Measurements from ENCODE around the gene ADPRS. TPM values are rescaled to one million over a fixed set of nuclear protein-coding genes. Genes with fewer than 3 reads are reported as not detected.

The ADPRS gene
- total and polyA plus RNA-seq, 7 donors = 20.5 to 56.4 (median 40.2) TPM

DNA sequence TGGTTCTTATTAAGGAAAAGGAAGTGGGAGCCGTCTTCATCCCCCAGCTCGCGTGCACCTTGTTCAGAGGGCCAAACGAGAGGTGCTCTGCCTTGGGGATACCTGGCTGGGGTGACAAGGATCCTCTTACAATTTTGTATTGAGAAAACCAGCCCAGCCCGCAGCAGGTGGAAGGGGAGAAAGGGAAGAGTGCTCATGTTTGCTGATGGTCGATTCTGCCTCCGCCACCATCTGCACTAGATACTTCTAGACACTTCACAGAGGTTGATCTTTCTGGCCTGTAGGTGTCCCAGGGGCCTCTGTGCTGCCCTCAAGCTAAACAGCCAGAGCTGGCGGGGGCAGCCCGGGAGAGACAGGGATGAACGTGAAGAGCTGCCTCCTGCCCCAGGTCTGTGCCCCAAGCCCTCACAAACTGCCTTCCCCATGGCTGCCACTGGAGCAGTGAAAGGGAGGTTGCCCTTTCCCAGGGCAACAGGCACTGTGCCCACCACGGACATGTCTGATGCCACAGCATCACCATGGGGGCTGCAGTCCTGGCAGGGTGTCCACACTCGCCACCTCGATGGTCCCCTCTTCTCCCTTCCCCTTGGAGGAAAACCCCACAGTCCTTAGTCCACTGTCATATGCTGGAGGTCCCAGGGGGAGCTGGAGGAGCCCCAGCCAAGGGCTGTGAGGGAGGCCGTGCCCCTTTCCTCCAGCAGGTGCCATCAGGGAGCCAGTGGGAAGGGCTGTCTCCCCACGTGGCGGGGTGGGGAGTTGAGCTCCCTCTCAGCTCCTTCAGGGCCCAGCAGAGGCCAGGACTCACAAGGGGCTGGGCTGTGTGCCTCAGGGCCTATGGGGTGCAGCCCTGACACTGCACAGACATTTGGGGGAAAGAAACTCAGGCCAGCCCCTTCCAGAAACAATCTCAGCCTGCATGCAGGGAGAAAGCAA, 8.1 kb downstream of the ADPRS start:
- Histone ChIP-seq H3K27ac (no peak overlapping the region), H3K36me3 (ENCODE audit: insufficient read depth in 1 of 2, low read depth in 1 of 2) (peaks cover 4 to 48% of the 10 kb centered on the region in 2 donors), H3K9me3 (no peaks in the 10 kb centered on the region), H3K27me3 (ENCODE audit: insufficient read depth in 3 of 3, low read length in 2 of 3) (no peaks in the 10 kb centered on the region), H3K4me3 (no peak overlapping the region), H3K4me1 (peaks cover 3% of the 10 kb centered on the region)
- ATAC-seq = no peak
- intact Hi-C loops (cut with DNase I) = loop anchor here (5.0 to 10.0 kb wide), 5 partner anchors 41 to 328 kb away; no protein-coding TSS in a partner anchor
- TF ChIP-seq, protein P1, sequence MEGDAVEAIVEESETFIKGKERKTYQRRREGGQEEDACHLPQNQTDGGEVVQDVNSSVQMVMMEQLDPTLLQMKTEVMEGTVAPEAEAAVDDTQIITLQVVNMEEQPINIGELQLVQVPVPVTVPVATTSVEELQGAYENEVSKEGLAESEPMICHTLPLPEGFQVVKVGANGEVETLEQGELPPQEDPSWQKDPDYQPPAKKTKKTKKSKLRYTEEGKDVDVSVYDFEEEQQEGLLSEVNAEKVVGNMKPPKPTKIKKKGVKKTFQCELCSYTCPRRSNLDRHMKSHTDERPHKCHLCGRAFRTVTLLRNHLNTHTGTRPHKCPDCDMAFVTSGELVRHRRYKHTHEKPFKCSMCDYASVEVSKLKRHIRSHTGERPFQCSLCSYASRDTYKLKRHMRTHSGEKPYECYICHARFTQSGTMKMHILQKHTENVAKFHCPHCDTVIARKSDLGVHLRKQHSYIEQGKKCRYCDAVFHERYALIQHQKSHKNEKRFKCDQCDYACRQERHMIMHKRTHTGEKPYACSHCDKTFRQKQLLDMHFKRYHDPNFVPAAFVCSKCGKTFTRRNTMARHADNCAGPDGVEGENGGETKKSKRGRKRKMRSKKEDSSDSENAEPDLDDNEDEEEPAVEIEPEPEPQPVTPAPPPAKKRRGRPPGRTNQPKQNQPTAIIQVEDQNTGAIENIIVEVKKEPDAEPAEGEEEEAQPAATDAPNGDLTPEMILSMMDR (IDR thresholded peaks at IDR 0.05) = no peak
- WGBS, 3 donors = 67 to 72% (median 69%) methylated on average over 14 to 16 of the region's 16 CpGs
- no peak for DNase-seq

DNA sequence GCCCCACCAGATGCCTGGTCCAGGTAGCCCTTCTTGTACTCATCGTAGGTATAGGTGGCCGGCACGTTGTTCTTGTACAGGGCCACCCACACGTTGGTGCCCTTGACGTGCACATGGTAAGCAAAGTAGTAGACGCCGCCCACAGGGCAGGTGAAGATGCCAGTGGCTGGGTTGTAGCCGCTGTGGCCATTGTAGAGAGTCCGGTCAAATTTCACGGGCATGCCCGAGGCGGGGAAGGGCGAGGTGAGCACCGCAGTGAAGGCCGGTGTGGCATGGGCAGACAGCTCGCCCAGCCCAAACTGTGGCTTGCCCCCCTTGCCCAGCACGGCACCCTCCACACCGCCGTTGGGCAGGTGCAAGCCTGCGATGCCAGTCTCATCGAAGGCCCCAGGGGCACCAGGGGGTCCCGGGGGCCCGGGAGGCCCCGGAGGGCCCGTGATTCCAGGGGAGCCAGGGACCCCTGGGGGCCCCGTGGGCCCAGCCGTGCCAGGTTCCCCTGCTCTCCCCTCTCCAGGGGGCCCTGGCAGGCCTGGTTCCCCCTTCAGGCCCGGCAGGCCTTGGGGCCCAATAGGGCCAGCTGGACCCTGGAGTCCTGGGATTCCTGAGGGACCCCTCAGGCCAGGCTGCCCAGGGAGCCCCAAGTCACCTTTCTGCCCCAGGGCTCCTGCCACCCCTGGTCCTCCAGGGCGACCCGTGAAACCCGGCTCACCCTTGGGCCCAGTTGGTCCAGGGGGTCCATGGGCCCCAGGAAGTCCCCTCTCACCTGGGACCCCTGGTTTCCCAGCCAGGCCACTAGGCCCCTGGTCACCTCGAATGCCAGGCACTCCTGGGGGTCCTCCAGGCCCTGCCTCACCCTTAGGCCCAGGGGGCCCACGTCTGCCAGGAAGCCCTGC, 9.2 kb downstream of the ADPRS start:
- TF ChIP-seq, protein P1 (IDR thresholded peaks at IDR 0.05) = no peak
- Histone ChIP-seq H3K27ac (no peak overlapping the region), H3K9me3 (no peaks in the 10 kb centered on the region), H3K36me3 (ENCODE audit: insufficient read depth in 1 of 2, low read depth in 1 of 2) (peaks cover 4 to 36% of the 10 kb centered on the region in 2 donors), H3K4me1 (peaks cover 3% of the 10 kb centered on the region), H3K4me3 (no peak overlapping the region), H3K27me3 (ENCODE audit: insufficient read depth in 3 of 3, low read length in 2 of 3) (no peaks in the 10 kb centered on the region)
- 89 to 90% (median 89%) methylated on average over 27 to 33 of the region's 33 CpGs for WGBS, 3 donors
- DNase-seq = no peak
- ATAC-seq = no peak
- intact Hi-C loops (cut with DNase I) = loop anchor here (2.0 to 10.0 kb wide), 6 partner anchors 37 to 327 kb away; no protein-coding TSS in a partner anchor

DNA sequence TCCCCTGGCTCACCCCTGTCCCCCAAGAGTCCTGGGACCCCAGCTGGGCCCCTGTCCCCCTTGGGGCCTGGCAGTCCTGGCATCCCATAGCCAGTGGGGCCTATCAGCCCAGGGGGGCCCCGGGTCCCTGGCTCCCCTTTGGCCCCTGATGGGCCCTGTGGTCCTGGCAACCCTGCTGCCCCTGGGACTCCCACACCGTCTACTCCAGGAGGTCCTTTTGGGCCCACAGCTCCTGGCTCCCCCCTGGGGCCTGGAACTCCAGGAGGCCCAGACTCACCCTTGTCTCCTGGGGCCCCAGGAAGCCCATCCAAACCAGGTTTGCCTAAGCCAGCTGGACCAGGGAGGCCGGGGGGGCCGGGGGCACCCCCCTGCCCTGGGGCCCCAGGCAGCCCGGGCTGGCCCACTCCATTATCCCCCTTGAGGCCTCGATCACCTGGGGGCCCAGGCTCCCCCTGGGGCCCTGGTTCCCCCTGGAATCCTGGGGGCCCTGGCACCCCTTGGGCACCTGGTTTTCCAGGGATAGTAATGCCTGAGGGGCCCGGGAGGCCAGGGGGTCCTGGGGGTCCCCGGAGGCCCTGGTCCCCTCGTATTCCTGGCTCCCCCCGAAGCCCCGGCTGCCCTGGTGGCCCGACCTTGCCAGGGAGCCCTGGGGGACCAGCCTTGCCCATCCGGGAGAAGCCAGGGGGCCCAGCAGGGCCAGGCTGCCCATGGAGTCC, 10.1 kb downstream of the ADPRS start:
- TF ChIP-seq, protein P1 (IDR thresholded peaks at IDR 0.05) = no peak
- ATAC-seq (no peak), DNase-seq (no peak)
- no peak overlapping the region for H3K4me3 ChIP-seq
- H3K27me3 ChIP-seq (ENCODE audit: insufficient read depth in 3 of 3, low read length in 2 of 3) = no peaks in the 10 kb centered on the region
- peaks cover 0 to 28% of the 10 kb centered on the region in 2 donors for H3K36me3 ChIP-seq (ENCODE audit: insufficient read depth in 1 of 2, low read depth in 1 of 2)
- 80 to 86% (median 83%) methylated on average over 11 to 13 of the region's 13 CpGs for WGBS, 3 donors
- H3K9me3 ChIP-seq = no peaks in the 10 kb centered on the region
- no peak overlapping the region for H3K27ac ChIP-seq
- intact Hi-C loops (cut with DNase I) = loop anchor here (2.0 to 10.0 kb wide), 6 partner anchors 36 to 326 kb away; no protein-coding TSS in a partner anchor
- peaks cover 3% of the 10 kb centered on the region for H3K4me1 ChIP-seq

DNA sequence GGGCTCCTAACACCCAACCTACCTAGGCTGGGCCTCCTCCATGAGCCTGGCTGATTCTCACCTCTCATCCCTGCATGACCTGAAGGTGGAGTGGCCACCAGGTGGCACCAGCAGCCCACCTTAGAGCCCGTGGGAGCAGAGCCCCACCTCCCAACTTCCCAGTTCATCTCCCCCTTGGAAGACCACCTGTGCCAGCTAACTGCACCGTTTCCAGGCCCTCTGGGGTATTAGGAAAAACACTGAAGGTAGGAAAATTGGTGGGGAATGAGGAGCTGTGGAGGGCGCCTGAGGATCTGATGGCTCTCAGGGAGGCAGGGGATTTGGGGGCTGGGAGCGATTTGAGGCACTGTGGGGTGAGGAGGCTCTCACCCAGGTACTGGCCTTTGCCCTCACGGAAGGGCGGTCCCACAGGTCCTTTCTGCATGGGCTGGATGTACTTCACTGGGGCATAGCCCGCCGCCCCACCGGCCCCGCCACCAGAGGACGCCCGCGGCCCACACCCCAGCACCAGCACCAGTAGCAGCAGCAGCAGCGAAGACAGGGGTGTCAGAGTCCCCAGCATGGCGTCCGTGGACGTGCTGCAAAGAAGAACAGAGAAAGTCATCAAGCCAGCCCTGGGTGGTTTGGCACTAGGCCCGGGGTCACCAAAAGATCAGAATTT, 11.1 kb downstream of the ADPRS start:
- no peaks in the 10 kb centered on the region for H3K9me3 ChIP-seq
- TF ChIP-seq, protein P1 (IDR thresholded peaks at IDR 0.05) = peak; percentile 86
- WGBS, 3 donors = 35 to 39% (median 35%) methylated on average over 17 to 18 of the region's 18 CpGs
- peak; percentile 87 to 94 (median 90) for ATAC-seq
- H3K4me3 ChIP-seq = no peak overlapping the region
- H3K27me3 ChIP-seq (ENCODE audit: insufficient read depth in 3 of 3, low read length in 2 of 3) = no peaks in the 10 kb centered on the region
- intact Hi-C loops (cut with DNase I) = loop anchor here (2.0 to 10.0 kb wide), 8 partner anchors 35 to 325 kb away; no protein-coding TSS in a partner anchor
- H3K27ac ChIP-seq = no peak overlapping the region
- H3K36me3 ChIP-seq (ENCODE audit: insufficient read depth in 1 of 2, low read depth in 1 of 2) = peaks cover 0 to 18% of the 10 kb centered on the region in 2 donors
- peaks cover 3% of the 10 kb centered on the region for H3K4me1 ChIP-seq
- DNase-seq = peak; percentile 79 to 89
